GM19240 (cell line): ENCODE data around the gene TMIGD3.

Source experiments
- DNase-seq: peaks from one replicate; pipeline ENCODE4 v3.0.0; 2011; ENCODE audit warnings: low spot score; ENCODE audit not compliant: insufficient read length

Gene TMIGD3

GRCh38 chr1:111448482-111448917 lies 54.9 kb downstream of the TMIGD3 start:
- DNase-seq: no peak

DNA sequence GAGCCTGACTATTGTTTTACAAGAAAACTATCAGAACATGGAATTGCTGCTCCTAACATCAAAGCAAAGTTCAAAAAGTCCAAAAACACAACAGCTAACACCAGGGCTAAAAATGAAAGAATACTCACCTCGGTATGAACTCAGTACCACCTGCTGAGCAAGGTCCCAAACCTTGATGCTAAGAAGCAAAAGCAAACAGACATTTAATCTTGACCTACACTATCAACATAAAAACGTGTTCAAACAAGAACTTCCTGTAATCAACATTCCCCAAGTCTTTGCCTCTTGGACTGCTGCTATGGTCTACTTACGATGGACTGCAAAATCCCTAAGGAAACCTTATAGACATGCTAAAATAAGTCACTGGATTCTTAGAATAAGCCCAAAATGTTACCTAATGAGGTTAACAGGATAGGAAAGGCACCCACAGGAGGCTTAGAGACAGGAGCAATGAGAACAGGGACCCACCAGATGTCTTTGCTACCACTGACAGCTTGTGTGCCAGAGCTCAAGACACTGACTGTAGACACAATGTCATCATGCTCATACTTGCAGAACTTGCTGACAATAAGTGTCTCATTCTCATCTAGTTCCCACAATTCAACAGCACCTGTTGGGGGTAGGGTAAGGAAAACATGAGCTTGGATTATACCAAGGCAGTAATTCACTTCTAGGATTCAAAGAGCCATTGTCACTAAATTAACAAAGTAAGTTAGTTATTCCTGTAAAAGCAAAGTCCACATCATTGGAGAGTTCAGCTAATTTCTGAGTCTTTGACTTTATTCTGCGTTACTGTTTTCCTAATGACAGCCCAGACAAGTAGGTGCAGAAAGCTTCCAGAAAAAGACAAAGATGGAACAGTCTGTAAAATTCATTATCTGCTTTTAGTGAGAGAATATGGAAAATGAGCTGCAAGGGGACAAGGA lies 56.2 kb downstream of the TMIGD3 start:
- DNase-seq: no peak

DNA sequence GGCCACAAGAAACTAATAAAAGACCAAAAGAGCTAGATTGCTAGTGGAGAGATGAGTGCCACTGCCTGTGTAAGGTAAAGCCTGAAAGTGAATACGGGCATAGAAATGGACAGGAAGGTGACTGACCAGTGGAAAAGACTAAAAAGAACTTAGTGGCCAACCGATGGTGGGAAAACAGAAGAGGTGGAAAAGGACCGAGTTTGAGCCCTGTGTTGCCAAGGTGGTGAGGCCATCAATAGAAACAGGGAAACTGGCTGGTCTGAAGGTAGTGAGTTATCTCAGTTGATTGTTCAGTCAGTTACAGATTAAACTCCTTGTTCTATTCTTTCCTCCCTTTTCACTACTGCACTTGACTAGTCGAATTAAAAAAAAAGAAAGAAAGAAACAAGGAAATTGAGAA lies 56.9 kb downstream of the TMIGD3 start:
- DNase-seq: no peak

GRCh38 chr1:111444031-111444430 lies 59.4 kb downstream of the TMIGD3 start:
- no peak for DNase-seq

- DNase-seq: no peak
Measured at GRCh38 chr1:111442457-111442856, 61.0 kb downstream of the TMIGD3 start.

DNA sequence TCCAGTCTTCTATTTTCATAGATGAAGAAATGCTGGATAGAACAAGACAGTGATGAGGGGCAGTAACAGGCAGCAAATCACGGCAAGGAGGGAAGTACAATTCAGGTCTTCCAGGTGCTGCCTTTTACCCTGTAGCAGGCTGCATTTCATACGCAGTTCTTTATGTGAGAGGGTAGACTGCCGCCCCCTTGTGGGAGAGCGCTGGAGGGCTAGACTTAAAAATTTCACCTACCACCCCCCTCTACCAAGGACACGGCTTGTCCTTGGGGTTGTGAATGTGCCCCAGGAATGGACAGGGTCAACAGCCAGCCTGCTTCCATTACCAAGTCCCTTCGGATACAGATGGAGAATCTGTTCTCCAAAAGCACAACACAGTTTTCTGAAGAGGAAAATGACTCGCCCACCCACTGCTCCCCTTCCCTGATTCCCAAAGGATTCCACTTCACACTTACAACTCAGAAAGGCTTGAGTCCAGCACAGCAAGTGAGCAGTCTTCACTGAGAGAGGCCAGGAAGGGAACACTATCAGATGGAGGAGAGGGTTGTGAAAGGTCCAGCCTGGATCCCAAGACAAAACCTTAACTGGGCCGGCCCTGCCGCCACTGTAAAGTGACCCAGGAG lies 61.8 kb downstream of the TMIGD3 start:
- DNase-seq: no peak

DNA sequence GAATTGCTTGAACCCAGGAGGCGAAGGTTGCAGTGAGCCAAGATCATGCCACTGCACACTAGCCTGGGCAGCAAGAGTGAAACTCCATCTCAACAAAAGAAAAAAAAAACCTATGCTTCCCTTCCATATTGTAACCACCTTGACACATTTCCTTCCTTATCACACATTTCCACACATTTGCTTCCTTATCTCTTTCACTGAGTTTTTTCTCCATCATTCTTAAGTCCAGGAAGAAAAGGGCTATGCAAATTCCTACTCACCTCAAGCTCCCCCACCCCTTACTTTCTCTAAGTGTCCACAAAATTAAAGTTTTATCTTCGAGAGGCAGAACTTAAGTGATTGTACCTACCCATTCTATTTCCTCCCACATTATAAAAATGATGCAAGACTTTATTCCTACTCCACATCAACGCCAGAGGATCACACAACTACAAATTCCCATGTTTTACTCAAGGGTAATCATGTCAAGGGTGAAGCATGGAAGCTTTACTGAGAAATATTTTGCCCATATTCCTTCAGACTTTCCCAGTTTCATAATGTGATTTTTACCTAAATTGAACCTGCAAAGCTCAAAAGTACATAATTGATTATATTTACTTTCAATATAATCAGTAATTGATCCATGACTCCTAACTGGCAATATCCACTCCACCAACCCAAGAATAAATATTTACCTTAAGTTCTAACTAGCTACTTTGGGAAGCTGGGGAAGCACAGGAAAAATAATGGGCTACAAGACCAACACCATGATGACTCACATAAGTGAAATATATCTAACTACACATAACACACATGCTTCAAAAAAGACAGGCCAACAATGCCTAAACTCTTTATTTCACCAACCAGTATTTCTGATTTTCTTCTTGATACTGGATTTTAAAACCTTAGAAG lies 63.7 kb downstream of the TMIGD3 start:
- no peak for DNase-seq

GRCh38 chr1:111436726-111437125 lies 66.7 kb downstream of the TMIGD3 start:
- DNase-seq: no peak
